OCI-LY7 (cell line): ENCODE results near the gene EGFR.

ENCODE experiments used
- CTCF ChIP-seq: fragments of 200-600 bp; sonication (generic); conservative IDR thresholded peaks from 2 replicates; pipeline ENCODE4 v1.5.1; 2014; ENCODE audit warnings: mild to moderate bottlenecking, antibody characterized with exemption, low read length, moderate library complexity, mixed read lengths
- EZH2phosphoT487 ChIP-seq: fragments of 200-600 bp; sonication (generic); IDR thresholded peaks from 2 replicates; pipeline ENCODE4 v1.6.1; 2018; ENCODE audit warnings: low read depth, borderline replicate concordance, mild to moderate bottlenecking, mixed run types, antibody characterized with exemption, low read length, moderate library complexity, mixed read lengths

- TF ChIP-seq CTCF (no peak), EZH2phosphoT487 (no peak)
These were observed 12.3 kb downstream of the EGFR start for GRCh38 chr7:55031075-55031474.
